H1 (cell line): Measurements from ENCODE around the gene CFAP74. TPM values are rescaled to one million over a fixed set of nuclear protein-coding genes. Genes with fewer than 3 reads are reported as not detected.

Experiments
- CBX5 ChIP-seq: fragments of 300-800, 300-1000 bp; sonication (generic); IDR thresholded peaks from 2 replicates; pipeline ENCODE4 v1.7.1; 2016; ENCODE audit warnings: antibody characterized with exemption, low read length, low read depth
- CTBP2 ChIP-seq: IDR thresholded peaks from 2 replicates; pipeline ENCODE4 v1.7.0; 2011; ENCODE audit warnings: borderline replicate concordance, mild to moderate bottlenecking, moderate library complexity, mixed read lengths, low read length; ENCODE audit not compliant: insufficient read depth, insufficient read length
- TEAD4 ChIP-seq: IDR thresholded peaks from 2 replicates; pipeline ENCODE4 v1.6.1; 2012; ENCODE audit warnings: low read depth, low read length, inconsistent platforms, mixed read lengths
- polyA plus RNA-seq, 7 experiments: library from polyadenylated mRNA; depleted of rRNA in 3 of 7; stranded (reverse) in 5 of 7; unstranded in 2 of 7; fragments of >200 nt in 5 of 7; fragments of 200-250 nt in 2 of 7; gene quantifications; 1 replicate in 5 of 7; 2 replicates in 1 of 7; 4 replicates in 1 of 7; pipeline versions ENCODE4 v1.2.1 to v1.2.3, GENCODE V29; 2011 to 2013; ENCODE audit warnings: missing spikeins in 2 of 7, mixed read lengths in 2 of 7
- total RNA-seq: library from RNA; stranded (reverse); fragmentation: NEBNext Ultra II Directional; extraction: Animal tissue kit (Norgen Biotek cat#: 25700); gene quantifications from 2 replicates; pipeline ENCODE4 v1.2.1, GENCODE V29; 2021
- TF ChIP-seq, protein P1 (sequence below): fragments of 300-600 bp; sonication (generic); IDR thresholded peaks from 2 replicates; pipeline ENCODE4 v1.7.1; 2012; ENCODE audit warnings: low read length, moderate library complexity, mild to moderate bottlenecking, inconsistent platforms; ENCODE audit not compliant: insufficient replicate concordance
- TF ChIP-seq, protein P2 (sequence below): IDR thresholded peaks from 2 replicates; pipeline ENCODE4 v1.6.1; 2012; ENCODE audit warnings: inconsistent platforms
- TF ChIP-seq, protein P3 (sequence below): IDR thresholded peaks from 2 replicates; pipeline ENCODE4 v1.6.1; 2011; ENCODE audit warnings: low read depth, mild to moderate bottlenecking, low read length; ENCODE audit not compliant: insufficient read depth

The CFAP74 gene
- total and polyA plus RNA-seq, 2 of the 8 experiments (the other 6 are each of a cell fraction or from before 2014, with no cell fraction given): 0.09 to 0.20 TPM

DNA sequence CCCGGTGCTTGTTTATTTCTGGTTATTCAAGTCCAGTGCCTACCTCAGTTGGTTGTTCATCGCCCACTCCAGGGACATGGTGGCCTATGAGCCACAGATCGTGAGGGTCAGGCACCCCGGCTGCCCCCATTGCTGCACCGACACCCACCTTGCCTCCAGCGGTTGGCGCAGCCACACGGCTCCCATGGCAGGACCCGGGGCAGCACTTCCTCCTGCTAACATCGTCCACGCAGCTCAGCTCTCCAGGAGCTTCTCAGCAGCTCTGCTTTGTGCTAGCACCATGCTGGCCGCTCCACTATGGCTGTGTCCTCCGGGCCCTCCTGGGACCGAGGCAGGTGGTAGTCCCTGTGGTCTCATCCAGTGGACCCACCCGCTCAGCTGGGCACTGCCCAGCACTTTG is 32.7 kb upstream of the CFAP74 start (continued):
- TF ChIP-seq, protein P1, sequence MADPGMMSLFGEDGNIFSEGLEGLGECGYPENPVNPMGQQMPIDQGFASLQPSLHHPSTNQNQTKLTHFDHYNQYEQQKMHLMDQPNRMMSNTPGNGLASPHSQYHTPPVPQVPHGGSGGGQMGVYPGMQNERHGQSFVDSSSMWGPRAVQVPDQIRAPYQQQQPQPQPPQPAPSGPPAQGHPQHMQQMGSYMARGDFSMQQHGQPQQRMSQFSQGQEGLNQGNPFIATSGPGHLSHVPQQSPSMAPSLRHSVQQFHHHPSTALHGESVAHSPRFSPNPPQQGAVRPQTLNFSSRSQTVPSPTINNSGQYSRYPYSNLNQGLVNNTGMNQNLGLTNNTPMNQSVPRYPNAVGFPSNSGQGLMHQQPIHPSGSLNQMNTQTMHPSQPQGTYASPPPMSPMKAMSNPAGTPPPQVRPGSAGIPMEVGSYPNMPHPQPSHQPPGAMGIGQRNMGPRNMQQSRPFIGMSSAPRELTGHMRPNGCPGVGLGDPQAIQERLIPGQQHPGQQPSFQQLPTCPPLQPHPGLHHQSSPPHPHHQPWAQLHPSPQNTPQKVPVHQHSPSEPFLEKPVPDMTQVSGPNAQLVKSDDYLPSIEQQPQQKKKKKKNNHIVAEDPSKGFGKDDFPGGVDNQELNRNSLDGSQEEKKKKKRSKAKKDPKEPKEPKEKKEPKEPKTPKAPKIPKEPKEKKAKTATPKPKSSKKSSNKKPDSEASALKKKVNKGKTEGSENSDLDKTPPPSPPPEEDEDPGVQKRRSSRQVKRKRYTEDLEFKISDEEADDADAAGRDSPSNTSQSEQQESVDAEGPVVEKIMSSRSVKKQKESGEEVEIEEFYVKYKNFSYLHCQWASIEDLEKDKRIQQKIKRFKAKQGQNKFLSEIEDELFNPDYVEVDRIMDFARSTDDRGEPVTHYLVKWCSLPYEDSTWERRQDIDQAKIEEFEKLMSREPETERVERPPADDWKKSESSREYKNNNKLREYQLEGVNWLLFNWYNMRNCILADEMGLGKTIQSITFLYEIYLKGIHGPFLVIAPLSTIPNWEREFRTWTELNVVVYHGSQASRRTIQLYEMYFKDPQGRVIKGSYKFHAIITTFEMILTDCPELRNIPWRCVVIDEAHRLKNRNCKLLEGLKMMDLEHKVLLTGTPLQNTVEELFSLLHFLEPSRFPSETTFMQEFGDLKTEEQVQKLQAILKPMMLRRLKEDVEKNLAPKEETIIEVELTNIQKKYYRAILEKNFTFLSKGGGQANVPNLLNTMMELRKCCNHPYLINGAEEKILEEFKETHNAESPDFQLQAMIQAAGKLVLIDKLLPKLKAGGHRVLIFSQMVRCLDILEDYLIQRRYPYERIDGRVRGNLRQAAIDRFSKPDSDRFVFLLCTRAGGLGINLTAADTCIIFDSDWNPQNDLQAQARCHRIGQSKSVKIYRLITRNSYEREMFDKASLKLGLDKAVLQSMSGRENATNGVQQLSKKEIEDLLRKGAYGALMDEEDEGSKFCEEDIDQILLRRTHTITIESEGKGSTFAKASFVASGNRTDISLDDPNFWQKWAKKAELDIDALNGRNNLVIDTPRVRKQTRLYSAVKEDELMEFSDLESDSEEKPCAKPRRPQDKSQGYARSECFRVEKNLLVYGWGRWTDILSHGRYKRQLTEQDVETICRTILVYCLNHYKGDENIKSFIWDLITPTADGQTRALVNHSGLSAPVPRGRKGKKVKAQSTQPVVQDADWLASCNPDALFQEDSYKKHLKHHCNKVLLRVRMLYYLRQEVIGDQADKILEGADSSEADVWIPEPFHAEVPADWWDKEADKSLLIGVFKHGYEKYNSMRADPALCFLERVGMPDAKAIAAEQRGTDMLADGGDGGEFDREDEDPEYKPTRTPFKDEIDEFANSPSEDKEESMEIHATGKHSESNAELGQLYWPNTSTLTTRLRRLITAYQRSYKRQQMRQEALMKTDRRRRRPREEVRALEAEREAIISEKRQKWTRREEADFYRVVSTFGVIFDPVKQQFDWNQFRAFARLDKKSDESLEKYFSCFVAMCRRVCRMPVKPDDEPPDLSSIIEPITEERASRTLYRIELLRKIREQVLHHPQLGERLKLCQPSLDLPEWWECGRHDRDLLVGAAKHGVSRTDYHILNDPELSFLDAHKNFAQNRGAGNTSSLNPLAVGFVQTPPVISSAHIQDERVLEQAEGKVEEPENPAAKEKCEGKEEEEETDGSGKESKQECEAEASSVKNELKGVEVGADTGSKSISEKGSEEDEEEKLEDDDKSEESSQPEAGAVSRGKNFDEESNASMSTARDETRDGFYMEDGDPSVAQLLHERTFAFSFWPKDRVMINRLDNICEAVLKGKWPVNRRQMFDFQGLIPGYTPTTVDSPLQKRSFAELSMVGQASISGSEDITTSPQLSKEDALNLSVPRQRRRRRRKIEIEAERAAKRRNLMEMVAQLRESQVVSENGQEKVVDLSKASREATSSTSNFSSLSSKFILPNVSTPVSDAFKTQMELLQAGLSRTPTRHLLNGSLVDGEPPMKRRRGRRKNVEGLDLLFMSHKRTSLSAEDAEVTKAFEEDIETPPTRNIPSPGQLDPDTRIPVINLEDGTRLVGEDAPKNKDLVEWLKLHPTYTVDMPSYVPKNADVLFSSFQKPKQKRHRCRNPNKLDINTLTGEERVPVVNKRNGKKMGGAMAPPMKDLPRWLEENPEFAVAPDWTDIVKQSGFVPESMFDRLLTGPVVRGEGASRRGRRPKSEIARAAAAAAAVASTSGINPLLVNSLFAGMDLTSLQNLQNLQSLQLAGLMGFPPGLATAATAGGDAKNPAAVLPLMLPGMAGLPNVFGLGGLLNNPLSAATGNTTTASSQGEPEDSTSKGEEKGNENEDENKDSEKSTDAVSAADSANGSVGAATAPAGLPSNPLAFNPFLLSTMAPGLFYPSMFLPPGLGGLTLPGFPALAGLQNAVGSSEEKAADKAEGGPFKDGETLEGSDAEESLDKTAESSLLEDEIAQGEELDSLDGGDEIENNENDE: no peak
- TF ChIP-seq, protein P2, sequence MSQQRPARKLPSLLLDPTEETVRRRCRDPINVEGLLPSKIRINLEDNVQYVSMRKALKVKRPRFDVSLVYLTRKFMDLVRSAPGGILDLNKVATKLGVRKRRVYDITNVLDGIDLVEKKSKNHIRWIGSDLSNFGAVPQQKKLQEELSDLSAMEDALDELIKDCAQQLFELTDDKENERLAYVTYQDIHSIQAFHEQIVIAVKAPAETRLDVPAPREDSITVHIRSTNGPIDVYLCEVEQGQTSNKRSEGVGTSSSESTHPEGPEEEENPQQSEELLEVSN: no peak
- TF ChIP-seq CTBP2: no peak
- no peak for TF ChIP-seq CBX5
- TF ChIP-seq, protein P3, sequence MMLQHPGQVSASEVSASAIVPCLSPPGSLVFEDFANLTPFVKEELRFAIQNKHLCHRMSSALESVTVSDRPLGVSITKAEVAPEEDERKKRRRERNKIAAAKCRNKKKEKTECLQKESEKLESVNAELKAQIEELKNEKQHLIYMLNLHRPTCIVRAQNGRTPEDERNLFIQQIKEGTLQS: no peak
- TF ChIP-seq TEAD4: no peak
